Stimulated activated CD8-positive, alpha-beta memory T cell treated with anti-CD3 and anti-CD28 coated beads, Interleukin-2, amount 100 ng/mL, for 48 hours (primary cell): ENCODE results near the gene PPARA.
A peak's percentile ranks its signal among the peaks of the same experiment; 100 is the strongest.

Experiments used
- DNase-seq, 2 donors: peaks; one replicate each; pipeline ENCODE4 v3.0.0-alpha.2; 2020; ENCODE audit warnings: low read depth in 2 of 2

PPARA gene

DNA sequence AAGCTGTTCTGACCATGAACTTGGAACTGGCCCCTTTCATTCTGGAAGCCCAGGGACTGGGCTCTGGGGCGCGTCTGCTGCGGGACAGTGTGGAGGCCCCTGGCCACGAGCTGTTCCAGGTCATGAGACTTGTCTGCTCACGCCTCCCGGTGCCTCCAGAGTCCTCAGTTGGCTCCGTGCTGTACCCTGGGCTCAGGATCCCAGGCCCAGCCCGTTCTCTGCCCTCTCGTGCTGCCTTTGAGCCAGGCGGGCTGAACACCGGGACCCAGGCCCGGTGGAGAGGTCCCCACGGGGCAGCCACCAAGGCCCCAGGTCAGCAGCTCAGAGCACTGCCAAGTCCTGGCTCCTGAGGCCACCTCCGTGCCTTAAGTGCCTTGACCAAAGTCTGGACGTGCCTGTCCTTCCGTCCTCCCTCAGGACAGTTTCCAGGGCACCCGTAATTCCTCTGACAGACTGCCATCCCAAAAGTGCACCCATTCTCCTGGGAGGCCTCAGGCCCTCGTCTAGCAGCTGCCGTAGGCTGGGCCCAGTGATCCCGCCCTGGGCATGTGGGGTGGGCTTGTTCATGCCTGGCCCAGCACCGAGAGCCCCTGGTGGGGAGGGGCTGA lies 36.3 kb upstream of the PPARA start:
- DNase-seq, result no peak

DNA sequence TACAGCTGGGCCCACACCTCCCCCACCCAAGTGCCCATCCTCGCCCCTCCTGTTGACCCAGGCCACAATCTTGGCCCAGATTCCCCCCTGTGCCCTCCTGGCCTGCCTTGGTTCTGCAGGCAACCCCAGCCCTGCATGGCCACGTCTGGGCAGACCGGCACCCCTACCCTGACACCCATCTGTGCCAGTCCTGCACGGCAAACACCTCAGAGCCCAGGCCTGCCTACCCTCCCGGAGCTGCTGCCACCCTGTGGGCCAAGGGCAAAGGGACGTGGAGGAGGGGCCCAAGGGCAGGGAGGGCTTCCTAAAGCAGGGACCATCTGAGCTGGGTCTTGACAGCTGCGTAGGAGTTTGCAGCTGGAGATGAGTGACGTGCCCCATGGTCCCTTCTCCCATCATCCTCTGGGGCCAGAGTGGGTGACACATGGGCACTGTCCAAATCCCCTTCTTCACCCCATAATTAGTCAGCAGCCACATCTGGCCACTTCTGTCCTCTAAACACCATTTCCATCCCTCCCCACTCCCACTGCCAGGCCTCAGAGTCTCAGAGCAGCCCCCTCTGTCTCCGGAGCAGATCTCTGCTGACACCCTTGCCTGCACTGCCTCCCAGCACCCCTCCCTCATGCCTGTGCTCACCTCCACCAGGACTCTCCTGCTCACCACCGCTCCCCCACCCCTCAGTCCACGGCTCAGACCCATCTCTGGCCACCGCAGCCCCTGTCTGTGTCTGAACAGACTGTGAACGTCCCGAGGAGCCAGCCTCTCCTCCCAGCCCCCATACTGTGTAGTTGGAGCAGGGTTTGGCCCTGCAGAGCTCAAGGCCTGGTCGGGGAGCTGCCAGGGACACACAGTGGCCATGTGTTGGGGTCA lies 35.6 kb upstream of the PPARA start:
- no peak for DNase-seq

DNA sequence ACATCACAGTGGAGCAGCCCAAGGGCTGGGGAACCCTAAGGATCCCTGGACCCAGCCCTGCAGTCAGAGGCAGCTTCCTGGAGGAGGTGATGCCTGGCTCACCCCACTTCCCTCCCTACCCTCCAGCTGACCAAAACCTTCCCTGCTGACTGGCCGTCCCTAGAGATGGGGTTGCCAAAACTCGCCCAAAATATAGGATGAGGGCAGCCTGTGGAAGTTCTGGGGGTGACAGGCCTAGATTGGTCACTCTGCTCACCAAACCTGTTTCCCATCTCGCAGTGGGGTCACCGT lies 35.0 kb upstream of the PPARA start:
- no peak for DNase-seq

DNA sequence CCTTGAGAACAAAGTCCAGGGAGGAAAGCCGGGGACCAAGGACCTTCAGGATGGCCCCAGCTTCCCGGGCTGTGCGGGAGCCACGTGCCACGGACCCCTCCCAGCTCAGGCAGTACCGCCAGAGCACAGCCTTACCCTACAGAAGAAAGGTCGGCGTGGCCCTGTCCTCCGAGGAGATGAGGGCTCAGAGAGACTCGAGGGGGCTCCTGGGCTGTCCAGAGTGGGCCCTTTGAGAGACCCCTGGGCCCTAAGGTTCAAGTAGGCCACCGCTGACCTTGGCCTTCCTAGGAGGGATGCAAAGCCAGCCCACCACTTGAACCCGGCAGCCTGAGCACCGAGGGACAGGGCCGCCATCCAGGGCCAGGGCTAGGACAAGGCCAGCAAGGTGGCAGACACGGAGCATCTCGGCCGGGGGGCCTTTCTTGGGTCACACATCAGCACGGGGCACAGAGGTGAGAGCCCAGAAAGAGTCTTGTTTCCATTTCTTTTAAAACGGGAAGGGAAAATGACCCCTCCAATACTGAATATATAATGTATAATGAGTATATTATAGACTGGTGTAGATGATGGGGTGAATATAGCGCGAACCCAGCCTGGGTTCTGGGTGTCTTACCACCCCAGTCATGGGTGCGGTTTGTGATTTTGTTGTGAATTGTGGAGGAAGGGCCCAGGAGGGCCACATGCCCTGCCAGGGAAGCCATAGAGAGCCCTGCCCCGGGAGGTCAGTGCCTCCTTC lies 34.4 kb upstream of the PPARA start:
- DNase-seq, result no peak

DNA sequence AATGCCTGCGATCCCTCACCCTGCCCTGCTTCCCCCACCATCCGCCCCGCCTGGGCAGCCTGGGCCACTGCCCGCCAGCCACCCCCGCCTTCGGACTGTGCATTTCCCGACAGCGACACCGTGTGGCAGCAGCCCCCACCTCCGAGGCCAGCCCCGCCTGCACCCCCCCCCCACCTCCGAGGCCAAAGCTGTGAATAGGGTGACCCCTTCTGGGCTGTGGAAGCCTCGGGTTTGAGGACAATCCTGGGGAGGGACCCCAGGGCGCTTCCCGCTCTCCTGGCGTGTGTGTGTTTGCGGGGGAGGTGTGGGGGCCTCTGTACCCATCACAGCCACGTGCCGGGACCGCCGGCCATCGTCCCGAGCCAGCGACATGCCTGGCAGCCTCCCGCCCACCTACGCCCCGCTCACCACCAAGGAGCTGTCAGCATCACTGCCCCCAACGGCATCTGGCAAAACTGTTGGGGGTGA lies 33.8 kb upstream of the PPARA start:
- peak; percentile 75 to 78 for DNase-seq

DNA sequence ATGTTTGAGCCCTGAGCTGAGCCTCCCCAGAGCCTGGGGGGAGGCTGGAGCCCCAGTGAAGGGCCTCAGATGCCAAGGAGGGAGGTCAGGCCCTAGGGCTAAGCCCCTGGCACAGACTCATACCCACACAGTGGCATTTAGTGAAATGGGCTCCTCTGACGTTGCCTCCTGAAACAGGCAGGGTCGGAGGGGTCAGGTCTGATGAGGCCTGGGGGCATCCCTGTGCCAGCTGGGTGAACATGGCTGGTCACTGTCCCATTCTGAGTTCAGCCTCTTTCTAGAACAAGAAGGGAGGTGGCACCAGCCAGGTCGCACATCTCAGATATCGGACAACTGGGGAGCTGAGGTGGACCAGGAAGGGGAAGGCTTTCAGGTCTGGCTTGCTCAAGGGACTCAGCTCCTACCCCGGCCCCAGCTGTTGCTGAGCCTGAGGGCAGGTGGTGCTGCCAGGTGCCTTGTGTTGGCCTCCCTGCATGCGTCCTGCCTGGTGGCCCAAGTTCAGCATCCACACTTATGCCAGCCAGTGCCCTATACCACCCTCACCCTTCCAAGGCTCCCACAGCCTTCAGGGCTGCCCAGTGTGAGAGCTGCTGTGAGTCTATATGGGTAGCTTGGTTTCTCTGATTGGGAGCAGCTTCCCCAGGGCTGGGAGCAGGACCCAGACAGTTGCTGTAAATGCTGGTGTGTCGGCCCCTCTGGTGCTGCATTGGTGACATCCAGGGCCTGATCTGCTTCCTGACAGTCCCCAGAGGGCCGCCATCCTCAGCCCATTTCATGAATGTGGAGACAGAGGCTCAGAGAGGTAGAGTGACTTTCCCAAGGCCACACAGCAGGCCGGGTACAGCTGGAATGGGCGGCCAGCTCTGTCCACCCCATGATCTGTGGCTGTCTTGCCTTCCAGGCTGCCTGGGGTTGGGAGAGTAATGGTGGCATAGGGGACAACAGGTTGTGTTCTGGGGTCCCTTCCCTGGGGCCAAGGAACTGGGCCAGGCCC lies 32.8 kb upstream of the PPARA start:
- no peak for DNase-seq

DNA sequence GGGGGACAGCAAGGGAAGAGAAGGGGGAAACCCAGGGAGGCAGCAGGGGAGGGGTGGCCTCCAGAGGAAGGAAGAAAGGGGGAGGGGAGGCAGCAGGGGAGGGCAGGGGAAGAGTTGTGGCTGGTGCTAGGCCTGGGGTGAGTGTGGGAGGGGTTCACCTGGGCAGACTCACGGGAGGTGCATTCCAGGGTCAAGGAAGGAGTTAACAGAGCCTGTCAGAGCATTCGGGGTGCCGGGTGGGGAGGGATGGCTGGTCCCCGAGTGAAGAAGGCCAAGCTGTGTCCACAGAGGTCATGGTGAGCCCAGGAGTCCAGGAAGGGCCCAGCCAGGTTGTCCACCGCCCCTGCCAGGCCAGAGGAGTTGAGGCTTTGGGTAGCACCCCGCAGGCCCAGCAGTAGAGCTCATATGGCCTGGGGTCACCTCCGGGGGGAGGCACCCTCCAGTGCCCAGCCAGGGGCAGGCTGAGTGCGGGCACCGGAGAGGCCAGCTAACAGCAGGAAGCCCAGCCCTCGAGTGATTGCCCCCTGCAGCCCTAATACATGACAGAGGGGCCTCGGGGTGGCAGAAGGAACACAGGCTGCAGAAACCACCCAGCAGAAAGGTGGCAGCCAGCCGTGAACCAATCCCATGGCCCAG lies 31.1 kb upstream of the PPARA start:
- no peak for DNase-seq

DNA sequence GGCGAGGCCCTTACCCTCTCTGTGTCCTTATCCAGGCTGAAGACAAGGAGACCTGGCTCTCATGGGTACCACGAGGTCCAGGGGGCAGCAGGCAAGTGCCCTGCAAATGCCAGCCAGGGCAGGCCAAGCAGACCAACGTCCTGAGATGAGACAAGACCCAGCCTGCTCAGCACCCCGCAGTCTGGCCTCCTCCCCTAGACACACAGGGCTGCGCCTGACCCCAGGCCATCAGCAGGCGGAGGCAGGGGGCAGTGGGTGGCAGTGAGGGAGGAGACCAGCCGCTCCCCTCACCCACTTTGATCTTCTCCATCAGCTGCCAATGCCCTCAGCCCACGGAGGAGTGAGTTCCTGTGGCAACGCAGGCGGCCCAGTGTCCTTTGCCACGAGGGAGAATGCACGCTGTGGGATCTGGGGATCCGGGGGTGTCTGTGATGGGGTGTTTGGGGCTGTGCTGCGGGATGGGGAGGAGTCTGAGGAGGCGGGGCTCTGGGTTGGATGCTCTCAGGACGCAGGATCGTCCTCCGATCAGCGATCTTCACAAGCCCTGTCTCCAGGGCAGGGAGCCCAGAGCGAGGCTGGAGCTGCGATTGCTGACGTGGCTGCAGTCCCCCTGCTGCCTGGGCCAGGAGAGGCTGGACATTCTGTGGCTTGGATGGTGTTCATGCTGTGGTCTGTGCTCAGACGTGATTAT lies 30.5 kb upstream of the PPARA start:
- DNase-seq, result no peak

DNA sequence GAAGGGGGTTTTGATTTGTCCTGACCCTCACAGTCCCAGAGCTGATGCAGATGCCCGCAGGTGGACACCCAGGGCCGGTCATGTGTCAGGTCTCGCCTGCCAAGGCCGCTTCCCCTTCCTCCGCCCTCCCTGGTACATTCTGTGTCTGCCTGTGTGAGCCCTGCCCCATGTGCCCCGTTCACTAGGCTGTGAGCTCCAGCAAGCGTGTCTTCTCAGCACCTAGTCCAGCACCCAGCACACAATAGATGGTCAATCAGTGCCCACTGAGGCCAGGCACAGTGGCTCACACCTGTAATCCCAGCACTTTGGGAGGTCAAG lies 29.9 kb upstream of the PPARA start:
- DNase-seq, result no peak

DNA sequence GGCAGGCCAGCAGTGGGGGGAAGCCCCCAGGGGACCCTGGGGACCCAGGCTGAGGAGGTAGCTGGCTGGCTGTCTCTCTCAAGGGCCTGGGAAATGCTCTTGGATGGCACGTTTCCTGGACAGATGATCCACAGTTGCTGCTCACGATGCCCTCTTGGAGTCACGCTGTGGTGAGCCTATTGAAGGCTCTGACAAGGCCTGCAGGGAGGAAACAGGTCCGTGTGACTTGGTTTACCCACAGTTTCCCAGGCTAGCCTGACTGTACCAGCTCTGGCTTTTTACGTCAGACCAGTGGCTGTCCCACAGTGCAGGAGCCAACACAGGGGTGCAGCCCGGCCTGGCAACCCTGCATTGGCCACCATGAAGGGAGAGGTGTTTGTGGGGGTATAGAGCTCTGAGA lies 29.2 kb upstream of the PPARA start:
- DNase-seq, result no peak

DNA sequence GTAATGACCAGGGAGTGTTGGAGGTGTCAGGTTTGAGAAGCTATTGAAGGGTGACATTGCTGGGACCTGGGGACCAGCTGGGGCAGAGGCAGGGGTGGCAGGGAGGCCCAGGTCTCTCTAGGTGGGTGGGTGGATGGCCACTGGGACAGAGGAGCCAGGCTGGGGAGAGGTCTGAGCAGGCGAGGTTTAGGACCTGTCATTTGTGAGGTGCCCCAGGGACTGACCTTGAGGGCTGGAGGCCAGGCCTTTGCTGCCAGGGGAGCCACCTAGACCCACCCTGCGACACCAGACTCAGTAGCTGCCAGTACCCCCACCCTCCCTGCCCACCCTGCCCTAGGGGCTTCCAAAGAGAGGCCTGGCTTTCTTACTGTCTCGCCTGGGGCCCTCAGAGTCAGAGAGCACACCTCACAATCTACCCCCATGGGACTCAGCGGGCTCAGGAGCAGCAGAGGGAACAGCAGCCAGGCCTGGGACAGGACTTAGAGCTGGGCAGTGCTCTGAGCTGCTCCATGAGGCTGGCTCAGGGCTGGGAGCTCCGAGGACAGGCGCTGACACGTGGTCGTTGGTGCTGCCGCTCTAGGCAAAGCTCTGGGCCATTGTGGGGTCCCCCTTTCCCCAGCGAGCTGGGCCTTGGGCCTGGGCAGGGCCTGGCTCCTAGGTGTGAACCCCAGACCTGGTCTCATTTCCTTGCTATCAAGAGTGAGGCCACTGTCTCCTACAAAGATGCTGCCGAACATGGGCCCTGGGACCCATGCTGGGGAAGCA lies 28.6 kb upstream of the PPARA start:
- DNase-seq, result no peak

DNA sequence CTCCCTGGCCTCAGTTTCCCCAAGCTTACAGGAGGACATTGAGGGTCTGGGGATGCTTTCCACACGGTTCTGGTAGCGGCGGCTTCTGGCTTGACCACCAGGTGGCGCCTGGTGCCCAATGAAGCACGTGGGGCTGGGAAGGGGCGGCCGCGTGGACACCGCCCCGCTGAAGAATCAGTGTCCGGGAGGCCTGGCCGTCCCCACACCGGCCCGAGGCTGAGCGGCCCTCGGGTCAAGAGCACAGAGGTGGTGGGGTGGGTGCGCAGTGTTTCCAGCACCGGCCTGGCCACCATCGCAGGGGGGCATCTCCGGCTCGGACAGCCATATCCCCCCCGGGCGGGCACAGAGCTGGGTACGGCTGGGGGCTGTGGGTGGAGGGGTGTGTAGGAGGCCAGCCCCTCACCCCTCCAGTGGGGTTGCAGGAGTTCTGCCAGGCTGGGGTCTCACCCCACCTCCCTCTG lies 27.8 kb upstream of the PPARA start:
- DNase-seq, result peak; percentile 56 to 71

DNA sequence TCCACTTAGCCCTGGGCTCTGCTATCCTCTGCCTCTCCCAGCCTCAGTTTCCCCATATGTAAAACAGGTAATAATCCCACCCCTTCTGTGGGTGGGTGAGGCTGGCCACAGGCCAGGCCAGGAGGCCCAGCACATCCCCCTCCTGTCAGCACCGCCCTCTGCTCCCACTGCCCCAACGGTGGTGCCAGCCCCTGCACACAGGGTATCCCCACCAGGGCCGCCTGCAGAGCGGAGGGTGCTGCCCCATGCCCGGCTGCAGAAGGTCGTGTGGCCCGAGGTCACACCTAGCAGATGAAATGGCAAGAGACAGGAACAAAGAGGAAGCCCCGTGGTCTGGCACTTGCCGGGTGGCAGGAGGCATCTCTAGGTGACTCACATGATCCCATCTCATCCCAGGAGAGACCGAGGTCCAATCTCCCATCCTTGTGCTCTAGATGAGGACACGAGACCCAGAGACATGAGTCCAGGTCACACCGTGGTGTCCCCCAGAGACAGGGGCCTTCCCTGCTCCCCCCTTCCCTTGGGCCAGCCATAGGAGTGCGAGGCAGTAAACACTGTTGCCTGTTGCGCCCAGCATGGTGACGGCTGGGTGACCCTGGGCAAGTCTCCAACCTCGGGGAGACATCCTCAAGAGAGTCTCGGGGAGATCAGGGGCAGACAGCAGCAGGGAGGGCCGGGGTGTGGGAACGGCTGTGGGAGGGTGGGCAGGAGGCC lies 27.2 kb upstream of the PPARA start:
- no peak for DNase-seq

DNA sequence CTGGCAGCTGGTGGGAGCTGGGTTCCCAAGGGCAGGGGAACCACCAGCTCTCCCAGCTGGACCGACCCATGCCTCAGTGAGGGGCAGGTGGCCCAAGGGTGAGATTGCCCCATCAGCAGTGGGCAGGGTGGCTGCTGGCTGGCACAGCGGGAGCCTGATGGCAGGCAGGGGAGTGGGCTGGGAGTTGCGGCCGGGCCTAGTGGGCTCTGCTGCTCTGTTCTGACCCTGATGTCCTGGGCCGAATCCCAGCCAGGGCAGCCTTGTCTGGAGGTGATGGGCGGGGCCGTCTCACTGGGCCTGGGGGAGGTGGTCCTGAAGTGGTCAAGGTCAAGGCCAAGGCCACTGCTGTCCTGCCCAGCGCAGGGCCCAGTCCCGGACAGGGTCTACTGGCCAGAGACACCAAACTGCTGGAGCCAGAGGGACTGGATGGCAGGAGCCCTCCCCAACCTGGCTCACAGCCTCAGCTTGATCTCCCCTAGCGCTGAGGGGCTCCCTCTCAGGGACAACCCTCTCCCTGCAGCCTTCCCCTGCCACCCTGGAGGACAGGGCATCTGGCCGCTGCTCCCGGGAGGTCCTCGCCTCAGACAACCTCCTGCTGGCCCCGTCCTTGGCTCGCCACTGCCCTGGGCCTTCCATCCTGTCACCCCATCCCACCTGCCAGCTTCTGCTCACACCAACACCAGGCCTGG lies 26.5 kb upstream of the PPARA start:
- no peak for DNase-seq

DNA sequence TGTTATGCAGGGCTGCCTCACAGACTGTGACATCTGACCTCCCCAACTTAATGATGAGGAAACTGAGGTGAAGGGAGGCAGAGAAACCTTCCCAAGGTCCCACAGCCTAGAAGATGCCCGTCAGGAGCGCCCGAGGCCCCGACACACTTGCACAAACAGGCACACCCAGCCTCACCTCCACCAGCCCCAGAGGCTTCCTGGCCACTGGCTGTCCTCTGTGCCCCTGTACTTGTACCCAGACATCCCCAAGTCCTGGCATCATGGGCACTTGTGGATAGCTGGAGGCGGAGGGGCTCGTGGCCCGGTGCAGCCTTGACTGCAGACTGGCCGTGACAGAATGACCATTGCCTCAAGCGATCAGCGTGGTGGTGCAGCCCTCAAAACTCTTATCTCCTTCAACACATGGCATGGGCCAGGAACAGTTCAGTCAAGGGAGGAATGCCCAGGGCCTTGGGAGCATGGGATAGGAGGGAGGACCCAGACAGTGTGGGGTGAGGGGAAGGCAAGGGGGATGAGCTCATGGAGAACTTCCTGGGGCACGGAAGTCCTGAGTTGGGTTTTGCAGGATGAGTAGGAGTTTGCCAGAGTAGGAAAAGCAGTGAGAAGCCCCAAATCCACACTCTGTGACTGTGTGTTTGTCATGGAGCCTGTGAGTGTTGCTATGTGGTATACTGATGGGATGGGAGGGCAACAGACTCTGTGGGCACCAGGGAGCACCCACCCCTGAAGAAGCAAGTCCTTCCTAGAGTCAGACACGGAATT lies 25.8 kb upstream of the PPARA start:
- DNase-seq, result no peak

DNA sequence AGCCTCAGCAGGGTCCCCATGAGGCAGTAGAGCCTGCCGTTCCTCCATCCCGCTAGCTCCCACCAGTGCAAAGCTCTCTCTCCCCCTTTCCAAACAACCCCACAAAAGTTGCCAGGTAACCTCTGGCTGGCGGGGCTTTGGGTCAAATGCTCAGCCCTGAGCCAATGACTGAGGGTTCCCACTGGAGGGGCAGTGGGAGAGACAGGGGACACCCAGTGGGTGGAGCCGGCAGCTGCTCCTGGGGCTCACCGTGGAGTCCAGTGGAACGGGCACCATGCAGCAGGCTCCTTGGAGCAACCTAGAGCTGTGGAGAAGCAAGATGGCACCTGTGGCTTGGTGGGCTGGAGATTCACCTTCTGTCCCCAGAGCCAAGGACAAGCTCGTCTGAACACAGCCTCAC lies 25.0 kb upstream of the PPARA start:
- DNase-seq, result no peak

DNA sequence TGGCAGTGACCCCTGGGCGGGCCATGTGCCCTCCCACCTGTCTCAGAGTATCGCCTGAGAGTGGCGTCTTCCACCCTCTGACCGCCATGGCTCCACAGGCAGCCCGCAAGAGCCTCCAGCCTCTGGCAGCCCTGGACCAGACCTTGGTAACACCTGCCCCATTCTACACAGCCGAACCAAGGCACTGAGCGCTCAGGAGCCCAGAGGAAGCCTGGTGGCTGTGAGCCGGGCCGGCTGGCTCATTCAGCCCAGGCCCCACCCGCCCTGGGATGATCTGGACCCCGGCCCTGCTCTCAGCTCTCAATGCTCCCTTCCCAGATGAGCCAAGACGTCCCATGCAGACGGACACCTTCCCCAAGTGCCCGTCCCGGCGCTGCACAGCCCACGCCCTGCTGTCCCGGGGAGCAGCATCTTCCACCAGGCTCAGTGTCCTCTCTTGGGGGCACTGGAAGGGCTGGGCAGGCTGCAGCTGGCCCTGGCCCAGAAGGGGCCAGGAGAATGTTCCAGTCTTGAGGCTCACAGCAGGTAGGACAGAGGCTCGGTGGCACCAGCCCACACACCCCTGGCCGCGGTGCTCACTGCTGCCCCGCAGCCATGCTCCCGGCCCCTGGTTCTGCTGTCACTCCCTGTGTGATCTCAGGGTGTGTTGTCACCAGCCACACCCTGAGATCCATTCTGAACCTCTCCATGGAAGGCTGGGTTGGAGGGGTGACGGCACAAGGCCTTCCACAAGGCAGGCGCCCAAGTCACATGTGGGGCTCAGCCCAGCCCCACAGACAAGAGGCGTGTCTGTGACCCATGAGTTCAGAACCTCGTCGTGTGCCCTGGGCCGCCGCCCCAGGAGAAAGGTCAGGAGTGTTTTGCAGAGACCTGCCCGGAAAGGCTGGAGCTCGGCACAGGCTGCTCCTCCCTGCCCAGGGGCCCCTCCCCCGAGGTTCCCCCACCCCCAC lies 24.2 kb upstream of the PPARA start:
- DNase-seq, result no peak
